HepG2 (cell line): ENCODE measurements around the gene LZTR1. TPM values are rescaled to one million over a fixed set of nuclear protein-coding genes. Genes with fewer than 3 reads are reported as not detected.

Experiments
- CBX2 ChIP-seq, 2 experiments: fragments of 200-600 bp in 1 of 2; sonication (generic); formaldehyde crosslinking in 1 of 2; IDR thresholded peaks; 2 replicates each; pipeline versions ENCODE4 v1.7.0 to v1.8.1; 2018 to 2022; ENCODE audit warnings: low read depth in 2 of 2, low read length in 1 of 2, mild to moderate bottlenecking in 1 of 2, missing genetic modification reagents in 1 of 2
- HMGA1 ChIP-seq: sonication (generic); formaldehyde crosslinking; conservative IDR thresholded peaks from 2 replicates; pipeline ENCODE4 v1.4.0; 2020; ENCODE audit warnings: missing genetic modification reagents
- MIER3 ChIP-seq: IDR thresholded peaks from 2 replicates; pipeline ENCODE4 v1.6.1; 2016; ENCODE audit warnings: missing compliant biosample characterization, borderline replicate concordance
- NFIC ChIP-seq: IDR thresholded peaks from 2 replicates; pipeline ENCODE4 v1.6.1; 2012; ENCODE audit warnings: mild to moderate bottlenecking, low read length, inconsistent platforms
- ONECUT2 ChIP-seq: sonication (generic); formaldehyde crosslinking; IDR thresholded peaks from 2 replicates; pipeline ENCODE4 v1.4.0; 2020; ENCODE audit warnings: missing genetic modification reagents
- PHF8 ChIP-seq: sonication (generic); formaldehyde crosslinking; IDR thresholded peaks from 2 replicates; pipeline ENCODE4 v1.5.0; 2020; ENCODE audit warnings: missing genetic modification reagents
- ZBTB38 ChIP-seq: sonication (generic); formaldehyde crosslinking; IDR thresholded peaks from 2 replicates; pipeline ENCODE4 v1.5.1; 2020; ENCODE audit warnings: mild to moderate bottlenecking, missing genetic modification reagents
- ZSCAN9 ChIP-seq: IDR thresholded peaks from 2 replicates; pipeline ENCODE4 v1.6.1; 2016; ENCODE audit warnings: borderline replicate concordance
- polyA plus RNA-seq, 8 experiments: library from polyadenylated mRNA; depleted of rRNA in 3 of 8; stranded (reverse) in 7 of 8; unstranded in 1 of 8; fragments of >200 nt; fragmentation: Illumina TruSeq in 4 of 8; extraction: Trizol in 4 of 8; gene quantifications; 2 replicates each; pipeline versions ENCODE4 v1.2.1 to v1.2.3, GENCODE V29; 2011 to 2016; ENCODE audit warnings: low read depth in 4 of 8, missing spikeins in 1 of 8, mixed read lengths in 1 of 8; ENCODE audit not compliant: insufficient read depth in 1 of 8
- total RNA-seq, 5 experiments: library from RNA; depleted of rRNA; stranded (reverse); fragments of >200 nt; fragmentation: Illumina TruSeq; extraction: Trizol; gene quantifications; 2 replicates each; pipeline ENCODE4 v1.2.3, GENCODE V29; 2016; ENCODE audit warnings: low read depth in 1 of 5
- TF ChIP-seq, protein P1 (sequence below): IDR thresholded peaks from 2 replicates; pipeline ENCODE4 v1.6.1; 2012; ENCODE audit warnings: low read length, improper control_type of control experiment
- TF ChIP-seq, protein P2 (sequence below): sonication (generic); formaldehyde crosslinking; IDR thresholded peaks from 2 replicates; pipeline ENCODE4 v1.4.0; 2020; ENCODE audit warnings: missing genetic modification reagents
- TF ChIP-seq, protein P3 (sequence below): sonication (generic); formaldehyde crosslinking; IDR thresholded peaks from 2 replicates; pipeline ENCODE4 v1.4.0; 2020; ENCODE audit warnings: mild to moderate bottlenecking, missing genetic modification reagents
- TF ChIP-seq, protein P4 (sequence below): sonication (generic); formaldehyde crosslinking; IDR thresholded peaks from 2 replicates; pipeline ENCODE4 v1.4.0; 2020; ENCODE audit warnings: mild to moderate bottlenecking, missing genetic modification reagents

LZTR1 gene
- total and polyA plus RNA-seq, 2 of the 13 experiments (the other 11 are each of a cell fraction or from before 2014, with no cell fraction given) = 21.8 to 22.4 TPM

DNA sequence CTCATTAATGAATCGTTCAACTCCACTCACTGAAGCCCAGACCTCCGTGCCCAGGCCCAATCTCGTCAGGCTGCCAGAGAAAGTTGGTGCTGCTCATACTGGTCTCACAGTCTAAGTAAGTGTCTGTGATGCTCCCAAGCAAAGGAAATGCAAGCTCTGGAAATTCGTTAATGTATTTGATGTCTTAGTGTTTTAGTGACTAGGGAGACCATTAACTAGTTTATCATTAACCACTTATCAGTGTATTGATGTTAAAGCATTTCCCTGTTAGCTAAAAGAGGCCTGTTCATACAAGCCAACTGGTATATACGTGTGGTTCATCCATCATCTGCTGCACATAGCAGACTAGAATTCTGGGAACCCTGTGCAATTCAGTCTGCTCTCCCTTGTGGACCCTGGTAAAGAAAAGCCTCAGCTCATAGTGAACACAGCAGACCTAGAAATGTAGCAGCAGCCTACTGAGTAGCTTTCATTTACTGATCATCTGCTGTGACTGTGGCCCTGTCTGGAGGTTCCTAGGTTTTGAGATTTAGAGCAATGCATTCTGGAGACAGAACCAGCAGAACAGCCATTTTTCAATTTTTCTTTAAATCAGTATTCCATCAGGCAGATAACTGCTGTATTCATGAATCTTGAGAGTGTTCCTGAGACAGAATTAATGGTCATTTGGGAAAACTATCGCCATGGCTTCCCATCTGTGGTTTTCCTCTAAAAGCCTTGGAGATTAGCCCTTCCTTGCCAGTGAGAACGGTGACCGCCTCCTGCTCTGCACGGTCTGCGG, 30.8 kb upstream of the LZTR1 start (continued):
- TF ChIP-seq, protein P1, sequence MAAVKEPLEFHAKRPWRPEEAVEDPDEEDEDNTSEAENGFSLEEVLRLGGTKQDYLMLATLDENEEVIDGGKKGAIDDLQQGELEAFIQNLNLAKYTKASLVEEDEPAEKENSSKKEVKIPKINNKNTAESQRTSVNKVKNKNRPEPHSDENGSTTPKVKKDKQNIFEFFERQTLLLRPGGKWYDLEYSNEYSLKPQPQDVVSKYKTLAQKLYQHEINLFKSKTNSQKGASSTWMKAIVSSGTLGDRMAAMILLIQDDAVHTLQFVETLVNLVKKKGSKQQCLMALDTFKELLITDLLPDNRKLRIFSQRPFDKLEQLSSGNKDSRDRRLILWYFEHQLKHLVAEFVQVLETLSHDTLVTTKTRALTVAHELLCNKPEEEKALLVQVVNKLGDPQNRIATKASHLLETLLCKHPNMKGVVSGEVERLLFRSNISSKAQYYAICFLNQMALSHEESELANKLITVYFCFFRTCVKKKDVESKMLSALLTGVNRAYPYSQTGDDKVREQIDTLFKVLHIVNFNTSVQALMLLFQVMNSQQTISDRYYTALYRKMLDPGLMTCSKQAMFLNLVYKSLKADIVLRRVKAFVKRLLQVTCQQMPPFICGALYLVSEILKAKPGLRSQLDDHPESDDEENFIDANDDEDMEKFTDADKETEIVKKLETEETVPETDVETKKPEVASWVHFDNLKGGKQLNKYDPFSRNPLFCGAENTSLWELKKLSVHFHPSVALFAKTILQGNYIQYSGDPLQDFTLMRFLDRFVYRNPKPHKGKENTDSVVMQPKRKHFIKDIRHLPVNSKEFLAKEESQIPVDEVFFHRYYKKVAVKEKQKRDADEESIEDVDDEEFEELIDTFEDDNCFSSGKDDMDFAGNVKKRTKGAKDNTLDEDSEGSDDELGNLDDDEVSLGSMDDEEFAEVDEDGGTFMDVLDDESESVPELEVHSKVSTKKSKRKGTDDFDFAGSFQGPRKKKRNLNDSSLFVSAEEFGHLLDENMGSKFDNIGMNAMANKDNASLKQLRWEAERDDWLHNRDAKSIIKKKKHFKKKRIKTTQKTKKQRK = no peak
- TF ChIP-seq, protein P2, sequence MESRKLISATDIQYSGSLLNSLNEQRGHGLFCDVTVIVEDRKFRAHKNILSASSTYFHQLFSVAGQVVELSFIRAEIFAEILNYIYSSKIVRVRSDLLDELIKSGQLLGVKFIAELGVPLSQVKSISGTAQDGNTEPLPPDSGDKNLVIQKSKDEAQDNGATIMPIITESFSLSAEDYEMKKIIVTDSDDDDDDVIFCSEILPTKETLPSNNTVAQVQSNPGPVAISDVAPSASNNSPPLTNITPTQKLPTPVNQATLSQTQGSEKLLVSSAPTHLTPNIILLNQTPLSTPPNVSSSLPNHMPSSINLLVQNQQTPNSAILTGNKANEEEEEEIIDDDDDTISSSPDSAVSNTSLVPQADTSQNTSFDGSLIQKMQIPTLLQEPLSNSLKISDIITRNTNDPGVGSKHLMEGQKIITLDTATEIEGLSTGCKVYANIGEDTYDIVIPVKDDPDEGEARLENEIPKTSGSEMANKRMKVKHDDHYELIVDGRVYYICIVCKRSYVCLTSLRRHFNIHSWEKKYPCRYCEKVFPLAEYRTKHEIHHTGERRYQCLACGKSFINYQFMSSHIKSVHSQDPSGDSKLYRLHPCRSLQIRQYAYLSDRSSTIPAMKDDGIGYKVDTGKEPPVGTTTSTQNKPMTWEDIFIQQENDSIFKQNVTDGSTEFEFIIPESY = no peak
- TF ChIP-seq ZBTB38 (CRISPR knock-in tag) (no peak), HMGA1 (CRISPR knock-in tag) (no peak), NFIC (peak; percentile 26; the same call in 1 of the 2 replicates), ZSCAN9 (CRISPR knock-in tag) (no peak), ONECUT2 (CRISPR knock-in tag) (peak; percentile 53; the same call in 1 of the 2 replicates), MIER3 (CRISPR knock-in tag) (no peak), CBX2 (IDR thresholded peaks at IDR 0.05; ENCODE audit: low read depth, low read length) (no peak), CBX2 (CRISPR knock-in tag; IDR thresholded peaks at IDR 0.05; ENCODE audit: low read depth) (no peak), PHF8 (CRISPR knock-in tag) (no peak)
- TF ChIP-seq, protein P3, sequence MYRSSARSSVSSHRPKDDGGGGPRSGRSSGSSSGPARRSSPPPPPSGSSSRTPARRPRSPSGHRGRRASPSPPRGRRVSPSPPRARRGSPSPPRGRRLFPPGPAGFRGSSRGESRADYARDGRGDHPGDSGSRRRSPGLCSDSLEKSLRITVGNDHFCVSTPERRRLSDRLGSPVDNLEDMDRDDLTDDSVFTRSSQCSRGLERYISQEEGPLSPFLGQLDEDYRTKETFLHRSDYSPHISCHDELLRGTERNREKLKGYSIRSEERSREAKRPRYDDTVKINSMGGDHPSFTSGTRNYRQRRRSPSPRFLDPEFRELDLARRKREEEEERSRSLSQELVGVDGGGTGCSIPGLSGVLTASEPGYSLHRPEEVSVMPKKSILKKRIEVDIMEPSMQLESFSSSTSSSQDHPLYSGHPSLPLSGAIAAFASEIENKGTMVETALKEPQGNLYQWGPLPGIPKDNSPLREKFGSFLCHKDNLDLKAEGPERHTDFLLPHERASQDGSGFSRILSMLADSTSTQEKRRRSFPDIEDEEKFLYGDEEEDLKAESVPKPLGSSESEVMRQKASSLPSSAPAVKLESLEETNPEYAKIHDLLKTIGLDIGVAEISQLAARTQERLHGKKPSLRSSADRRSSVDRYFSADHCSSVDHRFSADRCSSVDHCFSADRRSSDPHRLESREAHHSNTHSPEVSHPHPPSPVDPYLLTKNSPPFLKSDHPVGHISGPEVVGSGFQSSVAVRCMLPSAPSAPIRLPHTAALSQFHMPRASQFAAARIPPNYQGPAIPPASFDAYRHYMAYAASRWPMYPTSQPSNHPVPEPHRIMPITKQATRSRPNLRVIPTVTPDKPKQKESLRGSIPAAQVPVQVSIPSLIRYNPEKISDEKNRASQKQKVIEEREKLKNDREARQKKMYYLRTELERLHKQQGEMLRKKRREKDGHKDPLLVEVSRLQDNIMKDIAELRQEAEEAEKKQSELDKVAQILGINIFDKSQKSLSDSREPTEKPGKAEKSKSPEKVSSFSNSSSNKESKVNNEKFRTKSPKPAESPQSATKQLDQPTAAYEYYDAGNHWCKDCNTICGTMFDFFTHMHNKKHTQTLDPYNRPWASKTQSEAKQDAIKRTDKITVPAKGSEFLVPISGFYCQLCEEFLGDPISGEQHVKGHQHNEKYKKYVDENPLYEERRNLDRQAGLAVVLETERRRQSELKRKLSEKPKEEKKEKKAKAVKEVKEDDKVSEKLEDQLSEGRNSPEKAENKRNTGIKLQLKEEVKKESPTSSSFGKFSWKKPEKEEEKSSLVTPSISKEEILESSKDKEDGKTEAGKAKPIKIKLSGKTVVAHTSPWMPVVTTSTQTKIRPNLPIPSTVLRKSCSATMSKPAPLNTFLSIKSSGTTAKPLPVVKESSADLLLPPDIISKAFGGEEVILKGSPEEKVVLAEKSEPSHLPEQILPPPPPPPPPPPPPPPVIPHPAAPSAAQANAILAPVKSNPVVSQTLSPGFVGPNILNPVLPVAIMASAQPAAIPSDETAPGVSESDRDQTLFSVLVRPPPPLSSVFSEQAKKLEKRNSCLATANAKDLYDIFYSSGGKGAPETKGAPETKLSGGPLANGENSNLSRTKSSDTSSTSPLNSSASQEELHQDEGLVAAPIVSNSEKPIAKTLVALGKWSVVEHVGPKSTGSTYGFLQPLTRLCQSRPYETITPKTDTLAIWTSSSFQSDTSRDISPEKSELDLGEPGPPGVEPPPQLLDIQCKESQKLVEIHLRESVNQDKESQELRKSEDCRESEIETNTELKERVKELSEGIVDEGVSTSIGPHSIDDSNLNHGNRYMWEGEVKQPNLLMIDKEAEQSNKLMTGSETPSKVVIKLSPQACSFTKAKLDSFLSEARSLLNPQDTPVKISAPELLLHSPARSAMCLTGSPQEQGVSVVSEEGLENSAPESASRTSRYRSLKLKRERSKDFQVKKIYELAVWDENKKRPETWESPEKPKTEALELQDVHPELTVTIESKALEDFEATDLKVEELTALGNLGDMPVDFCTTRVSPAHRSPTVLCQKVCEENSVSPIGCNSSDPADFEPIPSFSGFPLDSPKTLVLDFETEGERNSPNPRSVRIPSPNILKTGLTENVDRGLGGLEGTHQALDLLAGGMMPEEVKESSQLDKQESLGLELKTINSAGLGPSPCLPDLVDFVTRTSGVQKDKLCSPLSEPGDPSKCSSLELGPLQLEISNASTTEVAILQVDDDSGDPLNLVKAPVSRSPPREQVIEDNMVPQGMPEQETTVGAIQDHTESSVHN (CRISPR knock-in tag) = no peak
- TF ChIP-seq, protein P4, sequence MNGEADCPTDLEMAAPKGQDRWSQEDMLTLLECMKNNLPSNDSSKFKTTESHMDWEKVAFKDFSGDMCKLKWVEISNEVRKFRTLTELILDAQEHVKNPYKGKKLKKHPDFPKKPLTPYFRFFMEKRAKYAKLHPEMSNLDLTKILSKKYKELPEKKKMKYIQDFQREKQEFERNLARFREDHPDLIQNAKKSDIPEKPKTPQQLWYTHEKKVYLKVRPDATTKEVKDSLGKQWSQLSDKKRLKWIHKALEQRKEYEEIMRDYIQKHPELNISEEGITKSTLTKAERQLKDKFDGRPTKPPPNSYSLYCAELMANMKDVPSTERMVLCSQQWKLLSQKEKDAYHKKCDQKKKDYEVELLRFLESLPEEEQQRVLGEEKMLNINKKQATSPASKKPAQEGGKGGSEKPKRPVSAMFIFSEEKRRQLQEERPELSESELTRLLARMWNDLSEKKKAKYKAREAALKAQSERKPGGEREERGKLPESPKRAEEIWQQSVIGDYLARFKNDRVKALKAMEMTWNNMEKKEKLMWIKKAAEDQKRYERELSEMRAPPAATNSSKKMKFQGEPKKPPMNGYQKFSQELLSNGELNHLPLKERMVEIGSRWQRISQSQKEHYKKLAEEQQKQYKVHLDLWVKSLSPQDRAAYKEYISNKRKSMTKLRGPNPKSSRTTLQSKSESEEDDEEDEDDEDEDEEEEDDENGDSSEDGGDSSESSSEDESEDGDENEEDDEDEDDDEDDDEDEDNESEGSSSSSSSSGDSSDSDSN (CRISPR knock-in tag) = peak; percentile 26; the same call in 1 of the 2 replicates
